ACC112 (cell line): Measurements from ENCODE around the gene ABCA4.

Source experiments
- H2AFZ ChIP-seq: fragments of 200-600 bp; sonication (generic); one replicate; pipeline ENCODE4 v1.6.0; 2017; ENCODE audit warnings: antibody characterized with exemption, low read length; ENCODE audit not compliant: unreplicated experiment
- H3K27ac ChIP-seq: fragments of 200-600 bp; sonication (generic); 2 replicates; pipeline ENCODE4 v1.5.1; 2014; ENCODE audit warnings: low read depth, mild to moderate bottlenecking, antibody characterized with exemption, low read length, moderate library complexity
- H3K27me3 ChIP-seq: fragments of 200-600 bp; sonication (generic); 2 replicates; pipeline ENCODE4 v1.6.1; 2014; ENCODE audit warnings: mild to moderate bottlenecking, antibody characterized with exemption, low read length, moderate library complexity, mixed read lengths; ENCODE audit not compliant: insufficient read depth
- H3K36me3 ChIP-seq: fragments of 200-600 bp; sonication (generic); 2 replicates; pipeline ENCODE4 v1.6.1; 2016; ENCODE audit warnings: mild to moderate bottlenecking, antibody characterized with exemption, low read length, moderate library complexity, mixed read lengths; ENCODE audit not compliant: insufficient read depth
- H3K4me1 ChIP-seq: fragments of 200-600 bp; sonication (generic); one replicate; pipeline ENCODE4 v1.6.1; 2016; ENCODE audit warnings: low read length, mixed read lengths; ENCODE audit not compliant: insufficient read depth, unreplicated experiment, control insufficient read depth
- H3K4me3 ChIP-seq: fragments of 200-600 bp; sonication (generic); 2 replicates; pipeline ENCODE4 v1.5.1; 2014; ENCODE audit warnings: mild to moderate bottlenecking, low read depth, low read length
- H3K79me2 ChIP-seq: fragments of 200-600 bp; sonication (generic); one replicate; pipeline ENCODE4 v1.6.0; 2016; ENCODE audit warnings: low read length; ENCODE audit not compliant: control insufficient read depth, unreplicated experiment, insufficient read depth

The ABCA4 gene

GRCh38 chr1:94083681-94084080, 37.3 kb downstream of the ABCA4 start:
- Histone ChIP-seq H2AFZ (no peak overlapping the region), H3K79me2 (no peaks in the 10 kb centered on the region), H3K36me3 (no peaks in the 10 kb centered on the region), H3K4me1 (peaks cover 11% of the 10 kb centered on the region), H3K27ac (no peak overlapping the region), H3K4me3 (no peak overlapping the region), H3K27me3 (peaks cover 11% of the 10 kb centered on the region; the same call in 1 of the 2 replicates)

DNA sequence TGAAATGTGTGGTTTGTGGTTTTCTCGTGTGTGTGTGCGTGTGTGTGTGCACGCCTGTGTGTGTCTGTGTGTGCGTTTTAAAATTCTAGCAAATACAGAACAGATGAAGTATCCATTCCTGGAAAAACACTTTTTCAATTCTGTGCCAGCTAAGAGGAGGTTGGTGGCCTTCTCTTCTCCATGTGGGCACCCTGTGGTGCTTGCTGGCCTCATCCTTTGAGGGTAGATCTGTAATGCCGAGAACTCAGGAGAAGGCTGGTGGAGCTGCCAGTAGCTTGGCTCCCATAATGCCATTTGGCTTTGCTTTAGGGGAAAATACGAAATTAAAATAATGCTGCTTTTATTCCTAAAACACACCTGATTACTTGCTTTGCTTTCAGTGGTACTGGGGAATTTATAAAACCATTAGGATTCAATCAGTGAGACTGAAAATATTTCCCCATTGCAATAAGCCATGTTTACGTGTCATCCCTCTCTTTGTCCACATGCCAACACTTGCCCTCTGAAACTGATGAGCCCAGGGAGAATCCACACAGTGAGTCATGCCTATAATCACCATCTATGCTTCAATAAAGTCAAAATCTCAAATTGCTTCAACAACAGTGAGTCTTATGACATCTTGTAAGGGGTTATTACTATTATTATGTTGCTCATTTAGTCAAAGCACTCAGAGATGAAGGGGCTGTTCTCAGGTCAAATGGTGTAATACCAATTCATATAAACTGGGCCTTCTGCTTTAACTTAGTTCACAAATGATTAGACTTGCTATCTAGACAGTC, 39.2 kb downstream of the ABCA4 start:
- Histone ChIP-seq H3K4me1 (peaks cover 11% of the 10 kb centered on the region), H3K27ac (peak overlapping the region; percentile 14; the same call in 1 of the 2 replicates), H3K79me2 (no peaks in the 10 kb centered on the region), H3K36me3 (no peaks in the 10 kb centered on the region), H3K27me3 (0 out of 2 replicates have a peak, but pooled peaks cover 4% of the 10 kb centered on the region), H3K4me3 (no peak overlapping the region), H2AFZ (no peak overlapping the region)

DNA sequence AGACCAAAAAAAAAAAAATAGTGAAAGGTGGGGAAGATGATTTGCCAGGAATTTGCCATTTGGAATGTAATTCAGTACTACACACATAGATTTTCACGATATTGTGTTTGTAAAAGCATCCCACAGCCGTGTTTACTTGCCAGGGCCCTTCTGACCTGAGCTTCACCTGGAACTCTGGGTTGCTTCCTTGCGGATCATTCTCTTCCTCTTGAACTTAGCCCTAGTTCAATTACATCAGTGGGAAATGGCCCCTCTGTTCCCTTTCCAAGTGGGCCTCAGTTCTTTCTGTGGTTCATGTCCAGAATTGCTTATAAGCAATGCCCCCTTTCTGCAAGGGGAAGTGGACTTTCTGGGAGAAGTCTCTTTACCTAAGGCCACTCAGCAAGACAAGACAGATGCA, 41.0 kb downstream of the ABCA4 start:
- Histone ChIP-seq H3K27ac (no peak overlapping the region), H3K27me3 (peaks cover 6% of the 10 kb centered on the region; the same call in 1 of the 2 replicates), H3K4me3 (no peak overlapping the region), H3K79me2 (no peaks in the 10 kb centered on the region), H2AFZ (no peak overlapping the region), H3K4me1 (peaks cover 11% of the 10 kb centered on the region), H3K36me3 (no peaks in the 10 kb centered on the region)

DNA sequence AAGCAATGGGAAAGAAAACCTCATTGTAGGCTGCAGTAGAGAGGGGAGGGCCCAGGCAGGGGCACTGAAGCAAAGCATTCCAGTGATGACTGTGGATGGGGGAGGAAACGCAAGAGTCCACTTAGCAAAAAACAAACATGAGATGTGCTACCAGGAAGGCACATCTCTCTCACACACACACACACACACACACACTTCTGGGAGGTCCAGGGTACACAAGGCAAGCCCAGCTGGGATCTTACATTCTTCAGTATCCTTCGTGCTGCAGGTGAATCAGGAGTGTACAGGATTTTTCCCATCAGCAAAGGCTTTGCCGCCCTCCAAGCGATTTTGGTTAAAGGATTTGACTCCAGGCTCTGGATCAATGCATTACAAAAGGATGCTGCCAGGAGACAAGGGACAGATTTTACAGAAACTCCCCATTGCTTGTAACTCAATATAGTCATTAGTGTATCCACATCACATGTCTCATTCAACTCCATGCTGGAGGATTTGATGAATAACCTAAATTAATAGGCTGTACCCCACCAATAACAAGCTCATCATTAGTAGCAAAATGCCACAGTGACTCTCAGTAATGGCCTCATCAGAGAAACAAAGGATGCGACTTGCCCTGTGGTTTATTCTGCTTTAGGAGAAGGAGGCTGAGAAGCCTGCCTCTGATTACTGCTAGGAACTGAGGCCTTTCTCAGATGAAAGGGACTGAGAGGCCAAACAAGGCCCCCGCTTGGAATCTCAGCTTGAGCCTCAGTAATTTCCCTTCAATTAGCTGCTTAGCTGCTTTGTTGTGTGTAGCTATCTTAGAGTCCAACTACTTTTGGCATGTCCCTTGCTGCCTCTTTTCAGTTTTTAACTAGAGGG, 41.6 kb downstream of the ABCA4 start:
- Histone ChIP-seq H3K4me3 (no peak overlapping the region), H3K27me3 (peaks cover 6% of the 10 kb centered on the region; the same call in 1 of the 2 replicates), H3K36me3 (no peaks in the 10 kb centered on the region), H2AFZ (no peak overlapping the region), H3K27ac (no peak overlapping the region), H3K4me1 (peaks cover 11% of the 10 kb centered on the region), H3K79me2 (no peaks in the 10 kb centered on the region)

GRCh38 chr1:94072840-94073522, 48.0 kb downstream of the ABCA4 start:
- no peak overlapping the region for H2AFZ ChIP-seq
- H3K4me3 ChIP-seq, result no peak overlapping the region
- peaks cover 3% of the 10 kb centered on the region for H3K4me1 ChIP-seq

GRCh38 chr1:94071976-94072375, 49.0 kb downstream of the ABCA4 start:
- Histone ChIP-seq H3K4me3 (no peak overlapping the region), H3K27ac (no peak overlapping the region), H2AFZ (no peak overlapping the region), H3K36me3 (no peaks in the 10 kb centered on the region), H3K27me3 (peaks cover 6% of the 10 kb centered on the region; the same call in 1 of the 2 replicates), H3K4me1 (peaks cover 6% of the 10 kb centered on the region), H3K79me2 (no peaks in the 10 kb centered on the region)

More at GRCh38 chr1:94072840-94073522, 48.0 kb downstream of the ABCA4 start:
- Histone ChIP-seq H3K27ac (no peak overlapping the region), H3K36me3 (no peaks in the 10 kb centered on the region), H3K27me3 (peaks cover 6% of the 10 kb centered on the region; the same call in 1 of the 2 replicates), H3K79me2 (no peaks in the 10 kb centered on the region)

DNA sequence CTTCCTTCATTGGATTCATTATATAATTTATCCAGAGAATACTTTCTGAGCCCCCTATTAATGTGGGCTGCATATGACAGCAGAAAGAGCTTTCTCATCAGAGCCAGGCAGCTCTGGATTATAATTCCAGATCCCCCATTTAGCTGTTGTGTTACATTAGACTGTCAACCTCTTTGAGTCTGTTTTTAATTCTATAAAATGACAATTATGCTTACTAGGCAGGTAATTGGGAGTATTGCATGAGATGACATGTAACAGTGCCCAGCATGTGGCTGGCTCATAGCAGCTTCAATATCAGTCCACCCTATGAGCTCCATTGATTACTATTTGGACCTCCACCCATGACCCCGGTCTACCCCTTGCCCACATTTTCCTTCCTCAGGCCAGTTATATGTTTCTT, 49.6 kb downstream of the ABCA4 start:
- Histone ChIP-seq H3K27ac (no peak overlapping the region), H3K4me1 (peaks cover 6% of the 10 kb centered on the region), H3K4me3 (no peak overlapping the region), H3K36me3 (no peaks in the 10 kb centered on the region), H3K27me3 (peaks cover 6% of the 10 kb centered on the region; the same call in 1 of the 2 replicates), H3K79me2 (no peaks in the 10 kb centered on the region), H2AFZ (no peak overlapping the region)

- H3K36me3 ChIP-seq, result no peaks in the 10 kb centered on the region
- no peak overlapping the region for H2AFZ ChIP-seq
- H3K79me2 ChIP-seq, result no peaks in the 10 kb centered on the region
- peaks cover 3% of the 10 kb centered on the region; the same call in 1 of the 2 replicates for H3K27me3 ChIP-seq
- no peak overlapping the region for H3K4me3 ChIP-seq
- peaks cover 6% of the 10 kb centered on the region for H3K4me1 ChIP-seq
- no peak overlapping the region for H3K27ac ChIP-seq
Observed at GRCh38 chr1:94070865-94071264, 50.1 kb downstream of the ABCA4 start.

GRCh38 chr1:94069919-94070285, 51.0 kb downstream of the ABCA4 start:
- no peak overlapping the region for H2AFZ ChIP-seq
- H3K79me2 ChIP-seq, result no peaks in the 10 kb centered on the region
- no peaks in the 10 kb centered on the region for H3K36me3 ChIP-seq
- no peak overlapping the region for H3K4me3 ChIP-seq
- H3K27me3 ChIP-seq, result no peaks in the 10 kb centered on the region
- H3K27ac ChIP-seq, result no peak overlapping the region
- H3K4me1 ChIP-seq, result peaks cover 6% of the 10 kb centered on the region
